ENCODE data around the gene BORCS8. TPM values are rescaled to one million over a fixed set of nuclear protein-coding genes. Genes with fewer than 3 reads are reported as not detected.

BORCS8 gene
- polyA plus RNA-seq, 1 of the 3 experiments (the other 2 are of a cell fraction): 36.4 TPM

DNA sequence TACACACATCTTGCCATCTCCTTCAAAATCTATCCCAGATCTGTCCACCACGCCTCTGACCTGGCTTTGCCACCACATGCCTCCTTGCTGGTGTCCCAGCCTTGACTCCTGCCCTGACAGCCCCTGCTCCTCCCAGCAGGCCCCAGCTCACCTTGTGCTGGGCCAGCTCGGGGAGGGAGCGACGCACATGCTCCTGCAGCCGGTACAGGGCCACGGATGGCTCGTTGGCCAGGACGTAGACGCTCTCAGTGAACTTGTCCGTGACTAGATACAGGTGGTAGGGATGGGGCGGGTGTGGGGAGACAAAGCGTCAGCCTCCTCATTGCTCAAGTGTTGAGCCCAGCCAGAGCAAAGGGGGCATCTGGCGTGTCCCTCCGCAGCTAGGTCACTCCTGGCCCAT lies 5.2 kb downstream of the BORCS8 start:
- peaks cover 8% of the 10 kb centered on the region in 2 experiments; a peak in 2 of 4 replicates for H3K4me1 ChIP-seq (ENCODE audit: control insufficient read depth in 1 of 2, insufficient read depth in 2 of 2, low read depth in 1 of 2, low read length in 1 of 2)
- TF ChIP-seq TEAD4 (IDR thresholded peaks at IDR 0.05; ENCODE audit: borderline replicate concordance, insufficient read depth): no peak
- no peak for TF ChIP-seq RAD21 (IDR thresholded peaks at IDR 0.05; ENCODE audit: low read length)
- no peak for TF ChIP-seq FOSL2 (IDR thresholded peaks at IDR 0.05; ENCODE audit: borderline replicate concordance, low read depth)
- no peak for TF ChIP-seq RXRA (IDR thresholded peaks at IDR 0.05; ENCODE audit: borderline replicate concordance, low read depth)
- TF ChIP-seq CHD2 (IDR thresholded peaks at IDR 0.05; ENCODE audit: low read length, partially characterized antibody): no peak
- TF ChIP-seq ZBTB33 (IDR thresholded peaks at IDR 0.05; ENCODE audit: borderline replicate concordance, low read depth): no peak
- TF ChIP-seq GATA2 (CRISPR knock-in tag; IDR thresholded peaks at IDR 0.05): no peak
- no peak for TF ChIP-seq EZH2phosphoT487 (IDR thresholded peaks at IDR 0.05; ENCODE audit: borderline replicate concordance, low read depth)
- H3K36me3 ChIP-seq (replicated peaks in 1 of 2; ENCODE audit: control insufficient read depth in 1 of 2, insufficient read depth in 2 of 2, low read length in 1 of 2): peaks cover 0 to 8% of the 10 kb centered on the region in 2 experiments
- DNase-seq: no peak
- CTCF ChIA-PET: interaction anchor here (1.0 to 5.5 kb wide), 5 partner anchors 12 to 304 kb away, joined by 3 to 27 read pairs (median 6); no protein-coding TSS in a partner anchor
- H3K4me3 ChIP-seq (ENCODE audit: low read depth in 2 of 2, low read length in 1 of 2): no peak overlapping the region
- no peaks in the 10 kb centered on the region for H3K9me2 ChIP-seq
- WGBS (ENCODE audit: low lambda C conversion rate): 98% methylated on average over 13 of the region's 14 CpGs
- no peaks in the 10 kb centered on the region for H4K20me1 ChIP-seq (ENCODE audit: insufficient read depth)
- POLR2A ChIA-PET: no interaction called here
- H3K79me2 ChIP-seq (ENCODE audit: insufficient read depth): peaks cover 40% of the 10 kb centered on the region
- no peak overlapping the region for H2AFZ ChIP-seq (ENCODE audit: low read depth)
- no peak overlapping the region for H3K4me2 ChIP-seq
- no peaks in the 10 kb centered on the region for H3K9me3 ChIP-seq
- no peaks in the 10 kb centered on the region for H3F3A ChIP-seq (replicated peaks; ENCODE audit: insufficient read depth)
- no peak overlapping the region for H3K27ac ChIP-seq (ENCODE audit: low read depth in 2 of 2, low read length in 1 of 2)
- H3K9ac ChIP-seq: no peak overlapping the region
- H3K27me3 ChIP-seq (ENCODE audit: insufficient read depth): no peaks in the 10 kb centered on the region

- Histone ChIP-seq H3K9ac (no peak overlapping the region), H3K4me1 (ENCODE audit: control insufficient read depth in 1 of 2, insufficient read depth in 2 of 2, low read depth in 1 of 2, low read length in 1 of 2) (peaks cover 6 to 8% of the 10 kb centered on the region in 2 experiments; a peak in 2 of 4 replicates), H2AFZ (ENCODE audit: low read depth) (no peak overlapping the region), H4K20me1 (ENCODE audit: insufficient read depth) (no peaks in the 10 kb centered on the region), H3K36me3 (replicated peaks in 1 of 2; ENCODE audit: control insufficient read depth in 1 of 2, insufficient read depth in 2 of 2, low read length in 1 of 2) (peaks cover 0 to 8% of the 10 kb centered on the region in 2 experiments), H3K9me3 (no peaks in the 10 kb centered on the region), H3K27me3 (ENCODE audit: insufficient read depth) (no peaks in the 10 kb centered on the region), H3K27ac (ENCODE audit: low read depth in 2 of 2, low read length in 1 of 2) (no peak overlapping the region), H3K9me2 (no peaks in the 10 kb centered on the region), H3F3A (replicated peaks; ENCODE audit: insufficient read depth) (no peaks in the 10 kb centered on the region), H3K4me3 (ENCODE audit: low read depth in 2 of 2, low read length in 1 of 2) (no peak overlapping the region; a peak in 1 of 4 replicates), H3K79me2 (ENCODE audit: insufficient read depth) (peaks cover 34% of the 10 kb centered on the region), H3K4me2 (no peak overlapping the region)
- peak; percentile 83 for DNase-seq
- ChIA-PET CTCF (interaction anchor here (0.6 to 5.5 kb wide), 11 partner anchors 9 to 305 kb away, joined by 3 to 27 read pairs (median 4); no protein-coding TSS in a partner anchor), POLR2A (no interaction called here)
- WGBS (ENCODE audit: low lambda C conversion rate): 68% methylated on average over 5 of the region's 9 CpGs
- peak; percentile 67 for TF ChIP-seq RAD21 (IDR thresholded peaks at IDR 0.05; ENCODE audit: low read length)
- peak; percentile 39 for TF ChIP-seq SMC3 (IDR thresholded peaks at IDR 0.05; ENCODE audit: low read depth, low read length)
- TF ChIP-seq POLR2AphosphoS5 (IDR thresholded peaks at IDR 0.05; ENCODE audit: low read depth, low read length): no peak
- no peak for TF ChIP-seq ZBTB33 (IDR thresholded peaks at IDR 0.05; ENCODE audit: borderline replicate concordance, low read depth)
- TF ChIP-seq NRF1 (IDR thresholded peaks at IDR 0.05; ENCODE audit: low read depth, low read length): no peak
- peak; percentile 72 for TF ChIP-seq CTCF (IDR thresholded peaks at IDR 0.05)
These were observed 5.9 kb downstream of the BORCS8 start for GRCh38 chr19:19185853-19186740.
